Mesenteric fat pad (tissue), 1 donor: Measurements from ENCODE around the gene TFF2. TPM values are rescaled to one million over a fixed set of nuclear protein-coding genes. Genes with fewer than 3 reads are reported as not detected.

Source experiments
- DNase-seq: peaks from one replicate; pipeline ENCODE4 v3.0.0-alpha.2; 2020; ENCODE audit warnings: low spot score
- total RNA-seq: library from RNA; stranded (reverse); fragmentation: NEBNext Ultra II Directional; extraction: Animal tissue kit (Norgen Biotek cat#: 25700); gene quantifications from one replicate; pipeline ENCODE4 v1.2.1, GENCODE V29; 2021
- donor health status: DM: yes; HTN: yes; CAD: no.

Gene TFF2
- total RNA-seq, 1 donor from 2014 or later: not detected

GRCh38 chr21:42346866-42347600 lies 3.8 kb downstream of the TFF2 start:
- DNase-seq: no peak

- no peak for DNase-seq
Measured at GRCh38 chr21:42346441-42346840, 4.4 kb downstream of the TFF2 start.

DNA sequence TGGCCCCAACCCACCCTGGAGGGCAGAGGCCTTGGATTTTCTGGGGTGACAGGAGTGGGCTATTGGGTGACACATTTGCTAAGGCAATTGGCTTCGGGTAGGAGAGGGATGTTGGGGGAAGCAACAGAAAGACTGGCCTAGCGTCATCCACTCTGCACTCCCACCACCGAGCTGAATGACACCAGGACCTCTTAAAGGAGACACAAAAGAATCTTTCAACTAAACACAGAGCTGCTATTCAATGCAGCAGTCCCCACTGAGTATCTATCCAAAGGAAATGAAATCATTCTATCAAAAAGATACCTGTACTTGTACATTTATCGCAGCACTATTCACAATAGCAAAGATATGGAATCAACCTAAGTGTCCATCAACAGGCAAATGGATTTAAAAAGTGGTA lies 6.2 kb downstream of the TFF2 start:
- no peak for DNase-seq

DNA sequence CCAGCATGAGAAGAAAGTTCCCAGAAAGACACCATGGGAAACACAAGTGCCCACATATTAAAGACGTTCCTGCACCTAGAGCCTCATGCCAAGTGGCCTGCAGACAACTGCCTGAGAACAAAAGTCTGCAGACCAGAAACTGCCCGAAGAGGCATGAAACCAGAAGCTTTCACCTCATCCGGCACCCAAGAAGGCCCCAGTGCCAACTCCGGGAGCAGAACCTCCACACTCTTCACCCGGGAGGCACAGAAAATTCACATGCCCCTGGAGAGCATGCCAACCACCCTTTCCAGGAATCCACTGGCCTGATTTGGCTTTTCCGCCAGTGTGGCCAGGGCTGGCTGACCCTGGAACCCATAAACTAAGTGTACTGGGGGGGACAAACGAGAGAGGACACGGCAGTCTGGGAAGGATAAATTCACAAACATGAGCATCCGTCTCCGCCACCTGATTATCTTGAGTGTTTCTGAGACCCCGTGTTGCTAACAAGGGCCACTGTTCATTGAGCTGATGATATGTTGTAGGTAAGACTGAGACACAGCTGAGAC lies 6.8 kb downstream of the TFF2 start:
- no peak for DNase-seq

- DNase-seq: no peak
Measured at GRCh38 chr21:42343556-42343955, 7.2 kb downstream of the TFF2 start.

GRCh38 chr21:42343101-42343500 lies 7.7 kb downstream of the TFF2 start:
- DNase-seq: no peak

GRCh38 chr21:42341776-42342542 lies 8.8 kb downstream of the TFF2 start:
- no peak for DNase-seq

DNA sequence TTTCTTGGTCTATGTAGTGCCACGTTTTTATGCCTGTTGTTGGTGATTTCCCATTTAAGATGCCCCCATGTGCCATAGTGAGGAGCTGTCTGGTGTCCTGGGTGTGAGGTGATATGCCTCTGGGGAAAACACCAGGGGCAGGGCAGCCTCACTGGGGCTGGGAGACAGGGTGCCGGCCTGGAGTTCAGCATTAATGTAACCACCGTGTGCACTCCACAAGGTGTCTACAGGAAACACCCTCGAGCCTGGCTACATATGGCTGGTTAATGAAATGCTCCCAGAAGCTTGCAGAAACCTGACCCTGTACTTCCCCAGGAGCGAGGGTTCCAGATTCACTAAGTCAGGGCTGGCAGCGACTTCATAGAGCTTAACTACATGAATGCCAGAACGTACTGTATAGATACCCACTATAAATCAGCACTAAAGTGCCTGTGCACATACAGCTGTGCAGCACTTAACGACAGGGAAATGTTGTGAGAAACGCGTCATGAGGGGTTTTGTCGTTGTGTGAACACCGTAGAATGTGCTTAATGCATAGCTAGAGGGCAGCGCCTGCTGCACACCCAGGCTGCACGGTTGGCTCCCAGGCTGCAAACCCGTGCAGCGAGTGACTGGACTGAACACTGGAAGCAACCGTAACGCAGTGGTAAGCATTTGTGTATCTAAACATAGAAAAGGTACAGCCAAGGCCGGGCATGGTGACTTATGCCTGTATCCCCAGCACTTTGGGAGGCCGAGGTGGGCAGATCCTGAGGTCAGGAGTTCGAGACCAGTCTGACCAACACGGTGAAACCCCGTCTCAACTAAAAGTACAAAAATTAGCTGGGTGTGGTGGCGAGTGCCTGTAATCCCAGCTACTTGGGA lies 10.4 kb downstream of the TFF2 start:
- no peak for DNase-seq

- no peak for DNase-seq
Measured at GRCh38 chr21:42338729-42339715, 11.8 kb downstream of the TFF2 start.

- no peak for DNase-seq
Measured at GRCh38 chr21:42337830-42338728, 12.7 kb downstream of the TFF2 start.

DNA sequence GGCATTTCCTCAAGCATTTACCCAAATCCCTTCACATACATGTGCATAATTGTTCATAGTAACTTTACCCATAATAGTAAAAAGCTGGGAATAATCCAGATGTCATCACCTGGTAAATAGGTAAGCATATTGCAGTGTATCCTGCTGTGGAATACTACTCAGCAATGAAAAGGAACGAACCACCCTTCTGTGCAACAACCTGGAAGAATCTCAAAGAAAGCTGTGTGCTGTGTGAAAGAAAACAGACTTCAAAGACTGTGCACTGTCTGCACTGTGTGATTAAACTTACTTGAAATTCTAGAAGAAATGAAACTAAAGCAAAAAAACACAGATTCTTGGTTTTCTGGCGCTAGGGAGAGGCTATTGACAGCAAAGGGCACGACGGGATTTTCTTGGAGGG lies 13.5 kb downstream of the TFF2 start:
- no peak for DNase-seq

DNA sequence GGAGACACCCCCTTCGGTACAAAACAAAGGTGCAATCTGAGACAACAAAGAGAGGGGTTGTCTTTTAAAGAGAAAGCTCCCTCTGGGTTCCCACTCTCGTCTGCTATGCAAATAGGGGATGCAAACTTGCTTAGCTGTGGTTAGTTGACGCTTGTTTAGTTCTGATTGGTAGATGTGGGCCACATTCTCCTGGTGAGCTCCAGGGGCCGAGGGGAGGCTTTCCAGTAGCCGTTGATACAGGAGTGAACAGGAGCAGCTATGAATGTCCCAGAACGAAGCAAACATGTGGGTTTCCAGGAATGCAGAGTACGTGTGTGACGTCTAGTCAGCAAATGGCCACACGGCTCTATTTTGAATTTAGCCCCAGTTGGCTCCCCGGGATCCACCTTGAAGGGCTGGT lies 14.7 kb downstream of the TFF2 start:
- no peak for DNase-seq

- DNase-seq: no peak
Measured at GRCh38 chr21:42332557-42333317, 18.1 kb downstream of the TFF2 start.

- DNase-seq: no peak
Measured at GRCh38 chr21:42331660-42332059, 19.1 kb downstream of the TFF2 start.

DNA sequence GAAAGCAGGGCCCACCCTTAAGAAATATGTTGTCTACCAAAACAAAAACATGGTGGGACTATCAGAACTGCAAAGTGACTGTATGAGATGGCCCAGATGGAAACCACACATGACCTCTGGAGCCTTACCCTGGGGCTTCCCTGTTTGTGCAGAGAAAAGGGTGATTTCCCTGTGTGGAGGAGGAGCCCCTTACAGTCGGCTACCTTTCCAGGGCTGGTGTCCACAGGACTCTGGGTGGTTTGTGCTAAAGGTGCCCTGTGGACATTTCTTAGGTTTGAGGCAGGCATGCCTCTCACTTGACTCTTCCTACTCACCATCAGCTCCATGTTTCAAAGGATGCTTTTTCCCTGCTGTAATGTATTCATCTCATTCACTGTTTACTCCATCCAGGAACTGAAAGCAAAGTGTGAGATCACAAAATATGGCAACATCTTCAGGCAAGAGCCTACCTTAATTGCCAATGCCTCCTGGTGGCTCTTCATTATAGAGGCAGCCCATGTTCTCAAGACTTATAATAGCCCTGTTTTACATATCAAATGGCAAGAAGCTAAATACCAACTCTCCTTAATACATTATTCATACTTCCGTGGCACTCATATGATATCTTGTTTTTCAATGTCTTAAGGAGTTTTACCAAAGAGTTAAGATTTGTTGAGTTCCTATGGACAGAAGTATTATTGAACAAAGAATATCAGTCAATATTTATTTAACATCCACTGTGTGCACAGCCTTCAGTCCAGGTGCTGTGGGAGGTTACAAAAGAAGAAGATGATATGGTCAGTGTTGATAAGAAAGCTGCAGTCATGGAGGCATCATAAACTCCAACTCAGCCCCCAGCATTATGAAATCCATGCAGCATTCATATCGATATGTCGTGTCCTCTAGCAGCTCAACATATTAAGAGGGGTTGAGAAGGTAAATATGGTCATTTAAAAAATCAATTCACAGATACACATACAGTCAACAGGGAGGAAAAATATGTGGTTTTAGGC lies 20.1 kb downstream of the TFF2 start:
- DNase-seq: no peak

DNA sequence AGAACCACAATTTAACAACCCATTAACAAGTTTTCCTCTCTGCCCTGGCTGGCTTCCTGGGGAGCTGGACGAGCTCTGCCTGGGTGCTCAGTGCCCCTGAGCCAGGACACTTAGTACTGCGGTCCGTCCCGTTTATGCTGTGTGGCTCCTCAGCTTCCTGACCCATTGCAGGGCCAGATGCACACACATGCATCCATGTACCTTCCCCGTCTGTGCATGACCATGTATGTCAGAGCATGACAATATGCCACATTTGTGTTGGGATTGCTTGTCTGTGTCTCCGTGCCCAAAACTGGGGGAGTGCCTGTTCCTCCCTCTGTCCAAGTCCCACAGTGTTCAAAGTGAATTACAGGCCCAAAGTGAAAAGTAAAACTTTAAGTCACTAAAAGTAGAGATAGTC lies 25.9 kb downstream of the TFF2 start:
- DNase-seq: no peak

DNA sequence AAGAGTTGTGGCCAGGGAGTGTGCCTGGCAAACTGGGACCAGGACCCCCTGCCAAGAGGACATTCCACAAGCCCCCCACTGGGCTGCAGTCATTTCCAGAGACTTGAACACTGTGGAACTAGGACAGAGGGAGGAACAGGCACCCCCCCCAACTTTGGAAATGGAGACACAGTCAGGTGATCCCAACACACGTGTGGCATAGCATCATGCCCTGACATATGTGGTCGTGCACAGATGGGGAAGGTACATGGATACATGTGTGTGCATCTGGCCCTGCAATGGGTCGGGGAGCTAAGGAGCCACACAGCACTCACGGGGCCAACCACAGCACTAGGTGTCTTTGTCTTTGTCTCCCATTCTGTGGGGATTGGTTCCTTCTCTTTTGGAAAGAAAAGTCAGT lies 28.9 kb downstream of the TFF2 start:
- DNase-seq: no peak
